SU-DHL-6 (cell line): ENCODE data around the gene PTPRS.

ENCODE experiments used
- H2AFZ ChIP-seq: fragments of 200-600 bp; sonication (generic); 2 replicates; pipeline ENCODE4 v1.6.1; 2014; ENCODE audit warnings: low read depth, mild to moderate bottlenecking, moderate library complexity, mixed read lengths, antibody characterized with exemption, low read length; ENCODE audit not compliant: severe bottlenecking
- H3F3A ChIP-seq: fragments of 200-600 bp; shearing (Covaris generic); 2 replicates; pipeline ENCODE4 v1.6.0; 2016; ENCODE audit warnings: antibody characterized with exemption, mild to moderate bottlenecking; ENCODE audit not compliant: insufficient read depth
- H3K27ac ChIP-seq: fragments of 200-600 bp; sonication (generic); 2 replicates; pipeline ENCODE4 v1.5.1; 2016; ENCODE audit warnings: low read depth, mild to moderate bottlenecking, low read length, moderate library complexity, mixed read lengths
- H3K27me3 ChIP-seq: fragments of 200-600 bp; sonication (generic), shearing (Covaris generic); 2 replicates; pipeline ENCODE4 v1.6.0; 2014; ENCODE audit warnings: mild to moderate bottlenecking, low read length
- H3K36me3 ChIP-seq: fragments of 200-600 bp; sonication (generic); 2 replicates; pipeline ENCODE4 v1.6.1; 2014; ENCODE audit warnings: mild to moderate bottlenecking, low read length, mixed read lengths
- H3K4me2 ChIP-seq: fragments of 300-600, 200-600 bp; shearing (Covaris generic), sonication (generic); 2 replicates; pipeline ENCODE4 v1.6.0; 2014; ENCODE audit warnings: low read length, low read depth, mild to moderate bottlenecking; ENCODE audit not compliant: poor library complexity, severe bottlenecking
- H3K4me3 ChIP-seq: fragments of 200-600 bp; sonication (generic); 2 replicates; pipeline ENCODE4 v1.5.1; 2014; ENCODE audit warnings: antibody characterized with exemption, low read length, mild to moderate bottlenecking, mixed read lengths; ENCODE audit not compliant: insufficient read depth, poor library complexity, severe bottlenecking
- H3K79me2 ChIP-seq: fragments of 200-600 bp; sonication (generic); 2 replicates; pipeline ENCODE4 v1.6.1; 2014; ENCODE audit warnings: mild to moderate bottlenecking, low read length, moderate library complexity; ENCODE audit not compliant: insufficient read depth
- H3K9ac ChIP-seq: fragments of 200-600 bp; sonication (generic); 2 replicates; pipeline ENCODE4 v1.7.0; 2014; ENCODE audit warnings: mild to moderate bottlenecking, low read length
- H3K9me2 ChIP-seq: fragments of 200-600 bp; sonication (generic); replicated peaks from 2 replicates; pipeline ENCODE4 v1.6.1; 2014; ENCODE audit warnings: low read length; ENCODE audit not compliant: insufficient read depth
- H3K9me3 ChIP-seq: fragments of 200-600 bp; sonication (generic); 2 replicates; pipeline ENCODE4 v1.6.1; 2014; ENCODE audit warnings: low read length, mixed read lengths; ENCODE audit not compliant: insufficient read depth
- H4K20me1 ChIP-seq: fragments of 200-600 bp; sonication (generic); 2 replicates; pipeline ENCODE4 v1.6.1; 2014; ENCODE audit warnings: low read depth, mild to moderate bottlenecking, antibody characterized with exemption, low read length, moderate library complexity, mixed read lengths
- CTCF ChIP-seq: fragments of 200-600 bp; sonication (generic); IDR thresholded peaks from one replicate; pipeline ENCODE4 v1.5.1; 2017; ENCODE audit warnings: antibody characterized with exemption, mild to moderate bottlenecking, low read length, moderate library complexity; ENCODE audit not compliant: insufficient read depth, poor library complexity, severe bottlenecking
- EZH2phosphoT487 ChIP-seq: fragments of 200-600 bp; sonication (generic), shearing (Covaris generic); conservative IDR thresholded peaks from 2 replicates; pipeline ENCODE4 v1.6.1; 2018; ENCODE audit warnings: mild to moderate bottlenecking, antibody characterized with exemption, low read length, moderate library complexity, mixed read lengths

Gene PTPRS

GRCh38 chr19:5321851-5322681, 18.5 kb downstream of the PTPRS start:
- Histone ChIP-seq H3K4me3 (no peak overlapping the region), H3K4me2 (no peak overlapping the region), H2AFZ (no peak overlapping the region), H3K36me3 (no peaks in the 10 kb centered on the region), H3F3A (no peaks in the 10 kb centered on the region), H3K79me2 (no peaks in the 10 kb centered on the region), H3K9me2 (no peaks in the 10 kb centered on the region), H3K9me3 (no peaks in the 10 kb centered on the region), H4K20me1 (no peaks in the 10 kb centered on the region), H3K27me3 (no peaks in the 10 kb centered on the region), H3K9ac (no peak overlapping the region), H3K27ac (no peak overlapping the region)
- TF ChIP-seq EZH2phosphoT487: no peak
- TF ChIP-seq CTCF: no peak

GRCh38 chr19:5321066-5321642, 19.5 kb downstream of the PTPRS start:
- Histone ChIP-seq H3K4me2 (no peak overlapping the region), H3F3A (no peaks in the 10 kb centered on the region), H3K9me3 (no peaks in the 10 kb centered on the region), H3K4me3 (no peak overlapping the region), H3K9ac (no peak overlapping the region), H3K36me3 (no peaks in the 10 kb centered on the region), H4K20me1 (no peaks in the 10 kb centered on the region), H3K79me2 (no peaks in the 10 kb centered on the region), H3K9me2 (no peaks in the 10 kb centered on the region), H3K27me3 (no peaks in the 10 kb centered on the region), H2AFZ (no peak overlapping the region), H3K27ac (no peak overlapping the region)
- TF ChIP-seq CTCF: no peak
- no peak for TF ChIP-seq EZH2phosphoT487

GRCh38 chr19:5319516-5319915, 21.1 kb downstream of the PTPRS start:
- no peaks in the 10 kb centered on the region for H3K79me2 ChIP-seq
- H2AFZ ChIP-seq: no peak overlapping the region
- no peaks in the 10 kb centered on the region for H3K9me2 ChIP-seq
- no peaks in the 10 kb centered on the region for H3K9me3 ChIP-seq
- no peak overlapping the region for H3K9ac ChIP-seq
- H3K4me2 ChIP-seq: no peak overlapping the region
- H3K4me3 ChIP-seq: no peak overlapping the region
- H4K20me1 ChIP-seq: no peaks in the 10 kb centered on the region
- no peak for TF ChIP-seq EZH2phosphoT487
- TF ChIP-seq CTCF: no peak
- H3F3A ChIP-seq: no peaks in the 10 kb centered on the region
- no peak overlapping the region for H3K27ac ChIP-seq
- H3K36me3 ChIP-seq: no peaks in the 10 kb centered on the region
- H3K27me3 ChIP-seq: no peaks in the 10 kb centered on the region
